SK-N-SH treated with all-trans-retinoic acid at 6 μM for 48 hours (cell line): ENCODE data around the gene HSF4.

Experiments
- ARNTL ChIP-seq: fragments of 450-650 bp; formaldehyde crosslinking; IDR thresholded peaks from 2 replicates; pipeline ENCODE4 v1.5.0; 2020; ENCODE audit warnings: low read depth, mild to moderate bottlenecking, moderate library complexity, borderline replicate concordance
- BACH2 ChIP-seq: fragments of 250-450 bp; sonication (Bioruptor Pico); IDR thresholded peaks from 2 replicates; pipeline ENCODE4 v1.9.0; 2021; ENCODE audit warnings: mild to moderate bottlenecking, borderline replicate concordance
- CSDC2 ChIP-seq: fragments of 250-450 bp; sonication (Bioruptor Pico); IDR thresholded peaks from 2 replicates; pipeline ENCODE4 v1.5.0; 2020; ENCODE audit warnings: mild to moderate bottlenecking, moderate library complexity
- GLIS3 ChIP-seq: fragments of 250-450 bp; sonication (Bioruptor Pico); IDR thresholded peaks from 2 replicates; pipeline ENCODE4 v1.5.0; 2020; ENCODE audit warnings: mild to moderate bottlenecking, moderate library complexity
- ISL1 ChIP-seq: fragments of 250-450 bp; sonication (Bioruptor Pico); IDR thresholded peaks from 2 replicates; pipeline ENCODE4 v2.1.2; 2022; ENCODE audit warnings: mild to moderate bottlenecking, moderate library complexity
- OSR1 ChIP-seq: fragments of 250-450 bp; sonication (Bioruptor Pico); IDR thresholded peaks from 2 replicates; pipeline ENCODE4 v1.8.0; 2022; ENCODE audit warnings: moderate library complexity, mild to moderate bottlenecking, inconsistent platforms
- SNAI2 ChIP-seq: fragments of 250-450 bp; sonication (Bioruptor Pico); IDR thresholded peaks from 2 replicates; pipeline ENCODE4 v1.5.0; 2020; ENCODE audit warnings: mild to moderate bottlenecking, moderate library complexity
- TCF4 ChIP-seq: fragments of 250-450 bp; sonication (Bioruptor Pico); IDR thresholded peaks from 2 replicates; pipeline ENCODE4 v1.8.0; 2021; ENCODE audit warnings: mild to moderate bottlenecking, moderate library complexity, borderline replicate concordance
- TOX ChIP-seq: fragments of 250-450 bp; sonication (Bioruptor Pico); IDR thresholded peaks from 2 replicates; pipeline ENCODE4 v1.8.0; 2021; ENCODE audit warnings: mild to moderate bottlenecking, moderate library complexity, borderline replicate concordance
- TSHZ2 ChIP-seq: fragments of 250-450 bp; sonication (Bioruptor Pico); IDR thresholded peaks from 2 replicates; pipeline ENCODE4 v1.5.0; 2020; ENCODE audit warnings: mild to moderate bottlenecking, moderate library complexity
- ZFP3 ChIP-seq: fragments of 250-450 bp; sonication (Bioruptor Pico); IDR thresholded peaks from 2 replicates; pipeline ENCODE4 v1.5.0; 2020; ENCODE audit warnings: mild to moderate bottlenecking, moderate library complexity
- ZNF8 ChIP-seq: fragments of 450-650 bp; formaldehyde crosslinking; IDR thresholded peaks from 2 replicates; pipeline ENCODE4 v1.5.0; 2020; ENCODE audit warnings: mild to moderate bottlenecking, moderate library complexity
- TF ChIP-seq, protein P1 (sequence below): fragments of 250-450 bp; sonication (Bioruptor Pico); IDR thresholded peaks from 2 replicates; pipeline ENCODE4 v1.8.0; 2020; ENCODE audit warnings: mild to moderate bottlenecking, moderate library complexity, borderline replicate concordance
- TF ChIP-seq, protein P2 (sequence below): fragments of 250-450 bp; sonication (Bioruptor Pico); IDR thresholded peaks from 2 replicates; pipeline ENCODE4 v1.8.0; 2021; ENCODE audit warnings: low read depth, mild to moderate bottlenecking, moderate library complexity, borderline replicate concordance

DNA sequence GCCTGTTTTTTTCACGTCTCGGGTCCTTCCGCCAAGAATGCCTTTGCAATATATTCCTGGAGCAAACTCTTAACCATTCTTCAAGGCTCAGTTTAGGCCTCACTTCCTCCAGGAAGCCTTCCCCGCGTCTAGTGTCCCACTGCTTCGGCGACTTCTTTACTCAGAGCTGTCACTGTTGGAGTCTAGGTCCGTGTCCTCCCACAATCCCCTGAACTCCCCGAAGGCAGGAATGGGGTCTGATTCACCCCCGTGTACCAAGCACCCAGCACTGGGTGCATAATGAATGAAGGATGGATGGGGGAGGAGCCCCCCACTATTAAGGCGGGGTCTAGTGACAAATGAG, 18.7 kb downstream of the HSF4 start:
- TF ChIP-seq SNAI2 (CRISPR knock-in tag) (no peak), ISL1 (CRISPR knock-in tag) (no peak), TCF4 (CRISPR knock-in tag) (no peak), TOX (CRISPR knock-in tag) (no peak), ZFP3 (CRISPR knock-in tag) (peak; percentile 99), CSDC2 (CRISPR knock-in tag) (no peak), GLIS3 (CRISPR knock-in tag) (no peak), ARNTL (CRISPR knock-in tag) (no peak), TSHZ2 (CRISPR knock-in tag) (no peak), OSR1 (no peak), BACH2 (CRISPR knock-in tag) (no peak), ZNF8 (CRISPR knock-in tag) (no peak)
- TF ChIP-seq, protein P1, sequence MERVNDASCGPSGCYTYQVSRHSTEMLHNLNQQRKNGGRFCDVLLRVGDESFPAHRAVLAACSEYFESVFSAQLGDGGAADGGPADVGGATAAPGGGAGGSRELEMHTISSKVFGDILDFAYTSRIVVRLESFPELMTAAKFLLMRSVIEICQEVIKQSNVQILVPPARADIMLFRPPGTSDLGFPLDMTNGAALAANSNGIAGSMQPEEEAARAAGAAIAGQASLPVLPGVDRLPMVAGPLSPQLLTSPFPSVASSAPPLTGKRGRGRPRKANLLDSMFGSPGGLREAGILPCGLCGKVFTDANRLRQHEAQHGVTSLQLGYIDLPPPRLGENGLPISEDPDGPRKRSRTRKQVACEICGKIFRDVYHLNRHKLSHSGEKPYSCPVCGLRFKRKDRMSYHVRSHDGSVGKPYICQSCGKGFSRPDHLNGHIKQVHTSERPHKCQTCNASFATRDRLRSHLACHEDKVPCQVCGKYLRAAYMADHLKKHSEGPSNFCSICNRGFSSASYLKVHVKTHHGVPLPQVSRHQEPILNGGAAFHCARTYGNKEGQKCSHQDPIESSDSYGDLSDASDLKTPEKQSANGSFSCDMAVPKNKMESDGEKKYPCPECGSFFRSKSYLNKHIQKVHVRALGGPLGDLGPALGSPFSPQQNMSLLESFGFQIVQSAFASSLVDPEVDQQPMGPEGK (CRISPR knock-in tag), result no peak
- TF ChIP-seq, protein P2, sequence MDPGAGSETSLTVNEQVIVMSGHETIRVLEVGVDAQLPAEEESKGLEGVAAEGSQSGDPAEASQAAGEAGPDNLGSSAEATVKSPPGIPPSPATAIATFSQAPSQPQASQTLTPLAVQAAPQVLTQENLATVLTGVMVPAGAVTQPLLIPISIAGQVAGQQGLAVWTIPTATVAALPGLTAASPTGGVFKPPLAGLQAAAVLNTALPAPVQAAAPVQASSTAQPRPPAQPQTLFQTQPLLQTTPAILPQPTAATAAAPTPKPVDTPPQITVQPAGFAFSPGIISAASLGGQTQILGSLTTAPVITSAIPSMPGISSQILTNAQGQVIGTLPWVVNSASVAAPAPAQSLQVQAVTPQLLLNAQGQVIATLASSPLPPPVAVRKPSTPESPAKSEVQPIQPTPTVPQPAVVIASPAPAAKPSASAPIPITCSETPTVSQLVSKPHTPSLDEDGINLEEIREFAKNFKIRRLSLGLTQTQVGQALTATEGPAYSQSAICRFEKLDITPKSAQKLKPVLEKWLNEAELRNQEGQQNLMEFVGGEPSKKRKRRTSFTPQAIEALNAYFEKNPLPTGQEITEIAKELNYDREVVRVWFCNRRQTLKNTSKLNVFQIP (CRISPR knock-in tag), result no peak
